Body of pancreas (tissue), 4 donors: ENCODE data around the gene NFKBIA.

Experiments used
- POLR2A ChIP-seq, 3 donors: fragments of 450-650 bp; IDR thresholded peaks; one replicate each; pipeline ENCODE4 v1.6.1; 2016; ENCODE audit warnings: antibody characterized with exemption in 3 of 3, mild to moderate bottlenecking in 2 of 3
- TF ChIP-seq, protein P1 (sequence below), 7 experiments: fragments of 450-650 bp in 4 of 7; fragments of 200-600 bp in 3 of 7; sonication (generic) in 3 of 7; IDR thresholded peaks; one replicate each; pipeline ENCODE4 v1.5.1; 2016 to 2019; ENCODE audit warnings: antibody characterized with exemption in 7 of 7

DNA sequence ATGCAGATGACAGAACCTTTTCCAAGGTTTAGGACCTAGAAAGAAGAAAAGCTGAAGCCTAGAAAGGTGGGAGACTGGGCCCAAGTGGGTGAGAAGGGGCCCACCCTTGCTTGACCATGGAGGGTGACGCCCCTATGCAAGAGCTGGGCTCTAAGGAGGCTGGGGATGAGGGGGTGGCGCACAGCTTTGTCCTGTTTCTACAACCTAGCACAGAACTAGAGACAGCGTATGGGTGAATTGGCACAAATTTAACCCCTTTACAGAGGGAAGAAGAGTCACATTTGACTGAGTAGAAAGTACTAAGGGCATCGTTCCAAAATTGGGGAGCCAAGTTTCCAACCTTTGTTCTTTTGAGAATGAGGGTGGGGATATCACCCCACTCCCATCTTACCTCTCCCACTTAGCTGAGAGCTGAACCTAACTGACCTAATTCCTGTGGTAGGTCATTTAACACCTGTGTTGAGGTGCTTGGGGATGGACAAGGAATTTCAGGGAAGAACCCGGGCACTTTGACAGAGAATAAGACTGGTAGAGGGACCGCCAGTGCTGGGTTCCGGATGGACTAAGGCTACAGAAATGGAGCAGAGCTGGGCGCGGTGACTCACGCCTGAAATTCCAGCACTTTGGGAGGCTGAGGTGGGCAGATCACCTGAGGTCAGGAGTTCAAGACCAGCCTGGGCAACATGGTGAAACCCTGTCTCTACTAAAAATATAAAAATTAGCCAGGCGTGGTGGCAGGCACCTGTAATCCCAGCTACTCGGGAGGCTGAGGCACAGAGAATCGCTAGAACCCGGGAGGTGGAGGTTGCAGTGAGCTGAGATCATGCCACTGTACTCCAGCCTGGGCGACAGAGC lies 5.2 kb downstream of the NFKBIA start:
- TF ChIP-seq, protein P1, sequence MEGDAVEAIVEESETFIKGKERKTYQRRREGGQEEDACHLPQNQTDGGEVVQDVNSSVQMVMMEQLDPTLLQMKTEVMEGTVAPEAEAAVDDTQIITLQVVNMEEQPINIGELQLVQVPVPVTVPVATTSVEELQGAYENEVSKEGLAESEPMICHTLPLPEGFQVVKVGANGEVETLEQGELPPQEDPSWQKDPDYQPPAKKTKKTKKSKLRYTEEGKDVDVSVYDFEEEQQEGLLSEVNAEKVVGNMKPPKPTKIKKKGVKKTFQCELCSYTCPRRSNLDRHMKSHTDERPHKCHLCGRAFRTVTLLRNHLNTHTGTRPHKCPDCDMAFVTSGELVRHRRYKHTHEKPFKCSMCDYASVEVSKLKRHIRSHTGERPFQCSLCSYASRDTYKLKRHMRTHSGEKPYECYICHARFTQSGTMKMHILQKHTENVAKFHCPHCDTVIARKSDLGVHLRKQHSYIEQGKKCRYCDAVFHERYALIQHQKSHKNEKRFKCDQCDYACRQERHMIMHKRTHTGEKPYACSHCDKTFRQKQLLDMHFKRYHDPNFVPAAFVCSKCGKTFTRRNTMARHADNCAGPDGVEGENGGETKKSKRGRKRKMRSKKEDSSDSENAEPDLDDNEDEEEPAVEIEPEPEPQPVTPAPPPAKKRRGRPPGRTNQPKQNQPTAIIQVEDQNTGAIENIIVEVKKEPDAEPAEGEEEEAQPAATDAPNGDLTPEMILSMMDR (IDR thresholded peaks at IDR 0.05) = no peak
- peak in 2 of 3 donors; percentile 23 to 35 for TF ChIP-seq POLR2A (IDR thresholded peaks at IDR 0.05)
